Panc1 (cell line): Measurements from ENCODE around the gene SH3GL1. TPM values are rescaled to one million over a fixed set of nuclear protein-coding genes. Genes with fewer than 3 reads are reported as not detected.

Source experiments
- ATAC-seq: fragments of 200-7000 bp; cut with Tn5 transposase; 2 replicates; pipeline ENCODE4 v1.9.1; 2020; ENCODE audit warnings: mild to moderate bottlenecking, moderate library complexity
- BruUV-seq: library from RNA; stranded (reverse); fragments of 400-500 nt; replicated peaks from 2 replicates; lab custom pipeline; 2021; lab: Mats Ljungman, UMichigan
- CTCF ChIA-PET: fragments of 300-600 bp; sonication (Branson Sonifier 250); formaldehyde crosslinking; loops from one replicate; lab custom pipeline; 2022; ENCODE audit warnings: antibody characterized with exemption; lab: Charles Lee
- POLR2A ChIA-PET: fragments of 300-600 bp; sonication (Branson Sonifier 250); formaldehyde crosslinking; loops from one replicate; lab custom pipeline; 2022; ENCODE audit warnings: antibody characterized with exemption; lab: Charles Lee
- DNase-seq: peaks from one replicate; pipeline ENCODE4 v3.0.0-alpha.2; 2010; ENCODE audit warnings: low read depth, low spot score
- H3K27ac ChIP-seq: 2 replicates; pipeline ENCODE4 v1.5.1; 2011; ENCODE audit warnings: mild to moderate bottlenecking, low read length, inconsistent platforms
- H3K27me3 ChIP-seq: fragments of 200-500 bp; sonication (Bioruptor generic); 2 replicates; pipeline ENCODE4 v1.6.0; 2014; ENCODE audit warnings: low read length, inconsistent platforms; ENCODE audit not compliant: control insufficient read depth, insufficient read depth
- H3K36me3 ChIP-seq: fragments of 200-500 bp; sonication (Bioruptor generic); 2 replicates; pipeline ENCODE4 v1.5.1; 2014; ENCODE audit warnings: inconsistent platforms, mild to moderate bottlenecking, low read length, moderate library complexity; ENCODE audit not compliant: control insufficient read depth, insufficient read depth
- H3K4me1 ChIP-seq: 2 replicates; pipeline ENCODE4 v1.5.1; 2011; ENCODE audit warnings: inconsistent platforms, mild to moderate bottlenecking, low read length, moderate library complexity; ENCODE audit not compliant: control insufficient read depth, insufficient read depth
- H3K4me3 ChIP-seq, 2 experiments: 2 replicates each; pipeline ENCODE4 v1.5.1; 2011 to 2012; ENCODE audit warnings: low read depth in 2 of 2, low read length in 2 of 2, mild to moderate bottlenecking in 2 of 2, inconsistent platforms in 1 of 2, moderate library complexity in 1 of 2
- H3K9me3 ChIP-seq: fragments of 200-500 bp; sonication (Bioruptor generic); 2 replicates; pipeline ENCODE4 v1.5.1; 2014; ENCODE audit warnings: low read depth, mild to moderate bottlenecking, inconsistent platforms, low read length, moderate library complexity; ENCODE audit not compliant: control insufficient read depth, insufficient read depth
- CTCF ChIP-seq: fragments of 450-650 bp; IDR thresholded peaks from 2 replicates; pipeline ENCODE4 v1.5.1; 2017; ENCODE audit warnings: mild to moderate bottlenecking
- POLR2AphosphoS5 ChIP-seq: IDR thresholded peaks from 2 replicates; pipeline ENCODE4 v1.6.1; 2012; ENCODE audit warnings: mild to moderate bottlenecking, low read depth, low read length, moderate library complexity
- REST ChIP-seq, 2 experiments: IDR thresholded peaks; 2 replicates each; pipeline ENCODE4 v1.6.1; 2011 to 2012; ENCODE audit warnings: low read depth in 2 of 2, control low read depth in 1 of 2, low read length in 1 of 2, mild to moderate bottlenecking in 1 of 2, moderate library complexity in 1 of 2; ENCODE audit not compliant: insufficient read depth in 1 of 2
- SIN3A ChIP-seq: IDR thresholded peaks from 2 replicates; pipeline ENCODE4 v1.6.1; 2012; ENCODE audit warnings: low read depth, mild to moderate bottlenecking, low read length, moderate library complexity, borderline replicate concordance; ENCODE audit not compliant: insufficient read depth
- TCF7L2 ChIP-seq: IDR thresholded peaks from 2 replicates; pipeline ENCODE4 v1.6.1; 2011; ENCODE audit warnings: mild to moderate bottlenecking, low read depth, low read length, inconsistent platforms
- in situ Hi-C: cut with HindIII; loops from 2 replicates; pipeline ENCODE4 v1.10.0; 2016; ENCODE audit warnings: low sequenced_read_pairs, low pct_unique_long_range_greater_than_20kb
- intact Hi-C: fragments of 100-400 bp; cut with micrococcal nuclease; formaldehyde crosslinking; loops from one replicate; pipeline ENCODE4 v1.10.0; 2022; ENCODE audit not compliant: unreplicated experiment
- total RNA-seq: library from RNA; stranded (reverse); gene quantifications from one replicate; pipeline ENCODE4 v1.2.1, GENCODE V29; 2021; ENCODE audit not compliant: unreplicated experiment

Gene SH3GL1
- total RNA-seq, 1 experiment from 2014 or later: 57.1 TPM

GRCh38 chr19:4399812-4400134, 574 bp downstream of the SH3GL1 start:
- POLR2A ChIA-PET: no interaction called here
- peak overlapping the region; percentile 80 to 92 for H3K4me3 ChIP-seq
- H3K36me3 ChIP-seq: peaks cover 2% of the 10 kb centered on the region; the same call in 1 of the 2 replicates
- no peaks in the 10 kb centered on the region for H3K9me3 ChIP-seq
- no TSS peak for BruUV-seq
- intact Hi-C loops: loop anchor here (5.0 kb wide), 1 partner anchor 32 kb away; no protein-coding TSS in a partner anchor
- H3K27ac ChIP-seq: peak overlapping the region; percentile 89
- in situ Hi-C loops: no loop called here
- DNase-seq: no peak
- CTCF ChIA-PET: interaction anchor here (0.6 kb wide), 1 partner anchor 8 kb away, joined by 3 read pairs; no protein-coding TSS in a partner anchor
- peaks cover 10% of the 10 kb centered on the region for H3K4me1 ChIP-seq
- H3K27me3 ChIP-seq: no peaks in the 10 kb centered on the region
- TF ChIP-seq POLR2AphosphoS5 (no peak), CTCF (no peak), TCF7L2 (no peak), REST (IDR thresholded peaks at IDR 0.05; ENCODE audit: insufficient read depth in 1 of 2, low read depth in 2 of 2, low read length in 1 of 2) (no peak), SIN3A (no peak)
- ATAC-seq: peak; percentile 20

GRCh38 chr19:4396949-4397783, 3.2 kb downstream of the SH3GL1 start:
- H3K27ac ChIP-seq: no peak overlapping the region
- no peak for ATAC-seq
- no peaks in the 10 kb centered on the region for H3K36me3 ChIP-seq
- no peak for DNase-seq
- no peak overlapping the region for H3K4me3 ChIP-seq
- H3K27me3 ChIP-seq: no peaks in the 10 kb centered on the region
- H3K4me1 ChIP-seq: peaks cover 2% of the 10 kb centered on the region; the same call in 1 of the 2 replicates
- intact Hi-C loops (no loop called here), in situ Hi-C loops (no loop called here)
- TF ChIP-seq CTCF: no peak
- no peak for TF ChIP-seq SIN3A
- no peak for TF ChIP-seq TCF7L2
- no peak for TF ChIP-seq REST (IDR thresholded peaks at IDR 0.05; ENCODE audit: insufficient read depth in 1 of 2, low read depth in 2 of 2, low read length in 1 of 2)
- POLR2A ChIA-PET: no interaction called here
- CTCF ChIA-PET: no interaction called here
- no peaks in the 10 kb centered on the region for H3K9me3 ChIP-seq
- BruUV-seq: no TSS peak
